ENCODE results near the gene SPR. TPM values are rescaled to one million over a fixed set of nuclear protein-coding genes. Genes with fewer than 3 reads are reported as not detected.

The SPR gene
- total RNA-seq, 4 donors from 2014 or later, result 30.3 to 57.0 (median 50.3) TPM

DNA sequence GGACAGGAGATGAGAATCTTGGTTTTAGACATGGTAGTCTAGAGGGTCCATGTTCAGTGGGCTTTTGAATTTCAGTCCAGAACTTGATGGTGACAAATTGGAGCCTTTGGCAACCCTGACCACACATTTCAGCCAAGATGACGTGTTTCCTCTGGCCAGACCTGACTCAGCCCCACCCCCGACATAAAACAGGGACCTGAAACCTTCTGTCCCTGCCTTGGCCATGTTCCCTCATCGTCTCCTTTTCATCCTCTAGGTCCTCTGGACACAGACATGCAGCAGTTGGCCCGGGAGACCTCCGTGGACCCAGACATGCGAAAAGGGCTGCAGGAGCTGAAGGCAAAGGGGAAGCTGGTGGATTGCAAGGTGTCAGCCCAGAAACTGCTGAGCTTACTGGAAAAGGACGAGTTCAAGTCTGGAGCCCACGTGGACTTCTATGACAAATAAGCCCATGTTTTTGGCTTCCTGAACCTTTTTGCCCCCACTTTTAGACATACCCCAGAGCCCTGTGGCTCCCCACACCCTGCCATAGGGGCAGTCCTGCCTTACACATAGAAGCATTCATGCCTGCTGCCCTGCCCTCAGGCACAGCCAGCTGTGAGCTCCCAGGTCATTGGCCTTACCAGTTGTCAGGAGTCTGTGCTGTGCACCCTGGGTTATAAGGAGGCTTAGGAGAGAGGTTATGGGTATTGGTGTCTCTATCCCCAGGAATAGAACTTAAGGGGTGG lies 4.0 kb downstream of the SPR start:
- intact Hi-C loops (cut with DNase I), result loop anchor here (5.0 to 10.0 kb wide), 2 partner anchors 81 to 184 kb away; partner anchors contain the start of gene SFXN5
- Histone ChIP-seq H3K27ac (replicated peaks in 1 of 4) (no peak overlapping the region), H3K9me3 (peaks cover 0 to 4% (median 0%) of the 10 kb centered on the region in 4 donors), H3K4me3 (no peak overlapping the region), H3K4me1 (peaks cover 33 to 46% (median 39%) of the 10 kb centered on the region in 4 donors), H3K36me3 (peaks cover 9 to 26% (median 16%) of the 10 kb centered on the region in 4 donors), H3K27me3 (peaks cover 0 to 25% (median 0%) of the 10 kb centered on the region in 4 donors)
- WGBS, result 79% methylated on average over 6 of the region's 8 CpGs
- TF ChIP-seq CTCF (IDR thresholded peaks at IDR 0.05) (no peak), POLR2AphosphoS5 (IDR thresholded peaks at IDR 0.05) (no peak)
- no peak for DNase-seq (ENCODE audit: extremely low spot score)

- no peak for TF ChIP-seq POLR2A (IDR thresholded peaks at IDR 0.05; ENCODE audit: low read depth)
- TF ChIP-seq POLR2AphosphoS5 (IDR thresholded peaks at IDR 0.05), result no peak
- TF ChIP-seq EP300 (IDR thresholded peaks at IDR 0.05), result no peak
- peak; percentile 61 to 74 (median 64) for TF ChIP-seq CTCF (IDR thresholded peaks at IDR 0.05)
- WGBS, result 13% methylated on average over 7 of the region's 11 CpGs
- DNase-seq (ENCODE audit: extremely low spot score), result no peak
- Histone ChIP-seq H3K36me3 (peaks cover 9 to 26% (median 16%) of the 10 kb centered on the region in 4 donors), H3K9me3 (no peaks in the 10 kb centered on the region), H3K4me3 (no peak overlapping the region), H3K27ac (replicated peaks in 1 of 4) (no peak overlapping the region), H3K27me3 (peaks cover 0 to 31% (median 0%) of the 10 kb centered on the region in 4 donors), H3K4me1 (peaks cover 25 to 40% (median 32%) of the 10 kb centered on the region in 4 donors)
- intact Hi-C loops (cut with DNase I), result loop anchor here (5.0 to 10.0 kb wide), 2 partner anchors 80 to 182 kb away; partner anchors contain the start of gene SFXN5
Observed at GRCh38 chr2:72892506-72893173, 5.4 kb downstream of the SPR start.

GRCh38 chr2:72893594-72894319 lies 6.5 kb downstream of the SPR start:
- H3K27me3 ChIP-seq, result peaks cover 0 to 42% (median 0%) of the 10 kb centered on the region in 4 donors
- no peak for DNase-seq (ENCODE audit: extremely low spot score)
- no peak overlapping the region for H3K4me3 ChIP-seq
- no peaks in the 10 kb centered on the region for H3K9me3 ChIP-seq
- no peak for TF ChIP-seq EP300 (IDR thresholded peaks at IDR 0.05)
- peak; percentile 17 to 47 (median 33) for TF ChIP-seq CTCF (IDR thresholded peaks at IDR 0.05)
- H3K36me3 ChIP-seq, result peaks cover 9 to 26% (median 16%) of the 10 kb centered on the region in 4 donors
- intact Hi-C loops (cut with DNase I), result loop anchor here (5.0 to 10.0 kb wide), 2 partner anchors 79 to 181 kb away; partner anchors contain the start of gene SFXN5
- H3K4me1 ChIP-seq, result peaks cover 15 to 31% (median 22%) of the 10 kb centered on the region in 4 donors
- no peak overlapping the region for H3K27ac ChIP-seq (replicated peaks in 1 of 4)
- WGBS, result 49% methylated on average over 10 of the region's 15 CpGs

DNA sequence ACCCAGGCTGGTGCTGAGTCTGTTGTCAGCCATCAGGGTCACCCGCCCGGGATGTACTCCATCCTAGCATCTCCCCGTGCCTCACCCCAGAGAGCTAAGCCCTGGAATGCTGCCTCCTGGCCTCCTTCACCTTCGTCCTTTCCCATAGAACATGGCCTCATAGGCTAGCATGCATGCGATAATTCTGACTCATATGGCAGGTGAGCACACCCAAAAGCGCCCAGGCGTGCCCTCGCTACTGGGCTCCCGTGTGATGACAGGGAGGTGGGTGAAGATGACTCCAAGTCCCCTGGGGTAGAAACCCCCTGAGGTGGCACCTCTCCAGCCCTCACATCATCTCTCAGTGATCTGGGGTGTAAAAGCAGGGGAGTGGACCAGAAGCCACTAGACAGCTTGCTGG lies 7.3 kb downstream of the SPR start:
- H3K36me3 ChIP-seq, result peaks cover 9 to 26% (median 16%) of the 10 kb centered on the region in 4 donors
- no peaks in the 10 kb centered on the region for H3K9me3 ChIP-seq
- no CpG with 5 or more reads among the region's 9 CpGs for WGBS
- TF ChIP-seq POLR2AphosphoS5 (IDR thresholded peaks at IDR 0.05) (no peak), CTCF (IDR thresholded peaks at IDR 0.05) (no peak), POLR2A (IDR thresholded peaks at IDR 0.05; ENCODE audit: low read depth) (no peak), EP300 (IDR thresholded peaks at IDR 0.05) (no peak)
- DNase-seq (ENCODE audit: extremely low spot score), result no peak
- H3K27ac ChIP-seq (replicated peaks in 1 of 4), result no peak overlapping the region
- H3K4me3 ChIP-seq, result no peak overlapping the region
- intact Hi-C loops (cut with DNase I), result loop anchor here (5.0 to 10.0 kb wide), 2 partner anchors 78 to 180 kb away; partner anchors contain the start of gene SFXN5
- peaks cover 0 to 43% (median 0%) of the 10 kb centered on the region in 4 donors for H3K27me3 ChIP-seq
- peaks cover 10 to 23% (median 15%) of the 10 kb centered on the region in 4 donors for H3K4me1 ChIP-seq

Measured in esophagus muscularis mucosa (tissue), 4 donors.